ENCODE measurements around the gene ANKRD11. TPM values are rescaled to one million over a fixed set of nuclear protein-coding genes. Genes with fewer than 3 reads are reported as not detected.

ANKRD11 gene
- total and polyA plus RNA-seq, 8 donors = 43.9 to 74.0 (median 46.2) TPM

DNA sequence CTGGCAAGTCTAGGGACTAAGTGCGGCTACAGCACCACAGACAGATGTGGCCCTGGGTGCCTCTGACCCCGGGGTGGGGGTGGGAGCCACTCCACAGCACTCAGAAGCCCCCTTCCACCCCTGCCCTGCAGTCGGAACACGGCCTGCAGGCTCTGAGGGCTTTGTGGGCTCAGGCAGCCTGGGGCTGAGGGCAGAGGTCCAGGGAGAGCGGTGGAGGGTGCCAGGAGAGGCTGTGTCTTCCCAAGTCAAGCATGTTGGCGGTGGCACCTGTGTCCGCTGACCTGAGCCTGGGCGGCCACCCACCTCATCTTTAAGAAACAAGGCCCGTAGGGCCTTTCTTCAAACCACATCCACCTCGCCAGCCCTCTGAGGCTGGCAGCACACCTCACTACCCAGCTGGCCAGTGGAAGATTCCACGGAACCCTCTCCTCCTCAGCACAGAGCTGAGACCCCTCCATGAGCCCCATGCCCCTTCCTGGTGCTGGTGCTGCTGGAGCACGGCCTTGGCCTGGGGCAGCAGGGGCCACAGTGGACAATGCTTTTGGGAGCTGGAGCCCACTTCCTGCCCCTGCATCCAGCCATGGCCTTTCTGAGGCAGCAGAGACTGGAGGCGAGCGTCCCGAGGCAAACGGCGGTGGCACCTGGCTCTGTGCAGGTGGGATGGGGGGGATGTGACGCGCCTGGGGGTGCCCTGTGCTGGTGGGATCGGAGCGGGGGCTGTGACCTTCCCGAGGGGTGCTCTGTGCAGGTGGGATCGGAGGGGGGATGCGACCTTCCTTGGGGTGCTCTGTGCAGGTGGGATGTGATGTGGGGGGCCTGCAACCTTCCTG, 195.1 kb downstream of the ANKRD11 start:
- intact Hi-C loops (cut with DNase I) = no loop called here
- no peak overlapping the region for H3K4me3 ChIP-seq
- no peak overlapping the region for H3K27ac ChIP-seq
- ATAC-seq (no peak), FAIRE-seq (no peak), DNase-seq (peak in 1 of 6 donors; percentile 69)
- WGBS, 2 donors = 88 to 92% methylated on average over 23 to 24 of the region's 24 CpGs
- no peaks in the 10 kb centered on the region for H3K36me3 ChIP-seq
- no peaks in the 10 kb centered on the region for H3K4me1 ChIP-seq
- no peaks in the 10 kb centered on the region for H3K9me3 ChIP-seq
- TF ChIP-seq, protein P1, sequence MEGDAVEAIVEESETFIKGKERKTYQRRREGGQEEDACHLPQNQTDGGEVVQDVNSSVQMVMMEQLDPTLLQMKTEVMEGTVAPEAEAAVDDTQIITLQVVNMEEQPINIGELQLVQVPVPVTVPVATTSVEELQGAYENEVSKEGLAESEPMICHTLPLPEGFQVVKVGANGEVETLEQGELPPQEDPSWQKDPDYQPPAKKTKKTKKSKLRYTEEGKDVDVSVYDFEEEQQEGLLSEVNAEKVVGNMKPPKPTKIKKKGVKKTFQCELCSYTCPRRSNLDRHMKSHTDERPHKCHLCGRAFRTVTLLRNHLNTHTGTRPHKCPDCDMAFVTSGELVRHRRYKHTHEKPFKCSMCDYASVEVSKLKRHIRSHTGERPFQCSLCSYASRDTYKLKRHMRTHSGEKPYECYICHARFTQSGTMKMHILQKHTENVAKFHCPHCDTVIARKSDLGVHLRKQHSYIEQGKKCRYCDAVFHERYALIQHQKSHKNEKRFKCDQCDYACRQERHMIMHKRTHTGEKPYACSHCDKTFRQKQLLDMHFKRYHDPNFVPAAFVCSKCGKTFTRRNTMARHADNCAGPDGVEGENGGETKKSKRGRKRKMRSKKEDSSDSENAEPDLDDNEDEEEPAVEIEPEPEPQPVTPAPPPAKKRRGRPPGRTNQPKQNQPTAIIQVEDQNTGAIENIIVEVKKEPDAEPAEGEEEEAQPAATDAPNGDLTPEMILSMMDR (IDR thresholded peaks at IDR 0.05) = no peak
- H3K27me3 ChIP-seq = no peaks in the 10 kb centered on the region

DNA sequence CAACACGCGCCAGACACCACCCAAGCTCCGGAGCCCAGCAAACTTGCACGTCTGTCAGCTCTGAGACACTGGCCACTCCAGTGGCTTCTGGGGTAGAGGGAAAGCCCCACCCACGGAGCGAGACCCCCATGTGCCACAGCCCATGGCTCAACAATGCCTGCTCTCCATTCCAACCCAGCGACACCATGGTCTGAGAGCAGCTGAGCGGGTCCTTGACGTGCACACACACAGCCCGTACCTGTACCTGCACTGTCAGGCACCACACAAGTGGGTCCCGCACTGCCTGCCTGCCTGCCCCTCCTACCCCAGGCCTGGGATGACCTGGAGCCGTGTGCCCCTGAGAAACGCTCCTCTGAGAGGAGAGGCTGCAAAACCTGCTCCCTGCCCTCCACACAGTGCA, 195.9 kb downstream of the ANKRD11 start:
- FAIRE-seq (no peak), ATAC-seq (no peak), DNase-seq (peak in 1 of 6 donors; percentile 54)
- no peak overlapping the region for H3K4me3 ChIP-seq
- H3K36me3 ChIP-seq = no peaks in the 10 kb centered on the region
- WGBS, 2 donors = 75 to 77% methylated on average over 13 of the region's 13 CpGs
- intact Hi-C loops (cut with DNase I) = no loop called here
- no peak overlapping the region for H3K27ac ChIP-seq
- no peaks in the 10 kb centered on the region for H3K4me1 ChIP-seq
- no peaks in the 10 kb centered on the region for H3K9me3 ChIP-seq
- TF ChIP-seq, protein P1 (IDR thresholded peaks at IDR 0.05) = no peak
- H3K27me3 ChIP-seq = no peaks in the 10 kb centered on the region

- no peak for FAIRE-seq
- H3K27ac ChIP-seq = no peak overlapping the region
Observed at GRCh38 chr16:89293276-89294143, 196.9 kb downstream of the ANKRD11 start.

DNA sequence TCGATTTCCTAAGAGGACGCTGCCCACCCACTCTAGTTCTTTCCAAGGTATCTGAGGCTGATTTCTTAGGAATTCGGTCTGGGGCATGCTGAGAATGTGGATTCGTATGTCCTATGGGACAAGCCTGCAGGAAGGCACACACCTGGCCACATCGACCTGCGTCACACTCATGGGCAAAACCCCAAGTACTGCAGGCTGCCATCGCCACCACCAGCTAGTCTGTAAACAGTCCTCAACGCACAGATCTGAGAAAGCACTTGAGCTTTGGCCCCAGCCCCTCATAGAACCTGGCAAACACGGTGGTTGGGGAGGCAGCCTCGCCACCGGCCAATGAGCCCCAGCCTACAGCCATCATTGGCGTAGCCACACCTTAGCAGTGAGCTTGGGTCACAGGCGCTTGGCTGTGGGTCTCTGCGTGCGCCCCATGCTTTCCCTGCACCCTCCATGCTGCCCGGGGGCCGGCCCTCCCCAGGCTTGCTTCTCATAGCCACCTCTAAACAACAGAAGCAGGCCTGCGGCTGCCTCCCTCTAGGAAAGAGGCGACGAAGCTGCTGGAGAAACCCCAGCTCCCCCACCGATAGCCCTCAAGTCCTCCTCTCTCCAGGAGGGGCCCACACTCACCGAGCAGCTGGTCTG, 197.8 kb downstream of the ANKRD11 start:
- ATAC-seq (peak in 2 of 4 donors; percentile 22 to 71), DNase-seq (peak in 3 of 6 donors; percentile 62 to 79 (median 63)), FAIRE-seq (no peak)
- TF ChIP-seq, protein P1 (IDR thresholded peaks at IDR 0.05) = no peak
- WGBS, 2 donors = 68 to 84% methylated on average over 21 to 22 of the region's 22 CpGs
- Histone ChIP-seq H3K4me3 (no peak overlapping the region), H3K27ac (peak overlapping the region in 1 of 4 donors; percentile 5), H3K4me1 (no peaks in the 10 kb centered on the region), H3K9me3 (no peaks in the 10 kb centered on the region), H3K27me3 (no peaks in the 10 kb centered on the region), H3K36me3 (peaks cover 0 to 14% (median 0%) of the 10 kb centered on the region in 3 donors)
- intact Hi-C loops (cut with DNase I) = no loop called here

More at GRCh38 chr16:89293276-89294143, 196.9 kb downstream of the ANKRD11 start:
- Histone ChIP-seq H3K4me1 (no peaks in the 10 kb centered on the region), H3K4me3 (no peak overlapping the region), H3K36me3 (peaks cover 0 to 4% (median 0%) of the 10 kb centered on the region in 3 donors), H3K27me3 (no peaks in the 10 kb centered on the region), H3K9me3 (no peaks in the 10 kb centered on the region)
- ATAC-seq (no peak), DNase-seq (peak in 1 of 6 donors; percentile 51)
- intact Hi-C loops (cut with DNase I) = no loop called here
- TF ChIP-seq, protein P1 (IDR thresholded peaks at IDR 0.05) = no peak
- 91 to 93% methylated on average over 27 to 28 of the region's 28 CpGs for WGBS, 2 donors

All from pancreas (tissue), 10 donors.